HG03066 (cell line): ENCODE measurements around the gene PSD2.

ENCODE experiments used
- ATAC-seq: cut with Tn5 transposase; IDR thresholded peaks from one replicate; pipeline ENCODE4 v1.9.1; 2021; ENCODE audit warnings: low read depth; ENCODE audit not compliant: unreplicated experiment

The PSD2 gene

GRCh38 chr5:139763280-139763929 is 32.2 kb upstream of the PSD2 start:
- ATAC-seq: no peak

GRCh38 chr5:139763930-139764791 is 31.4 kb upstream of the PSD2 start:
- no peak for ATAC-seq

DNA sequence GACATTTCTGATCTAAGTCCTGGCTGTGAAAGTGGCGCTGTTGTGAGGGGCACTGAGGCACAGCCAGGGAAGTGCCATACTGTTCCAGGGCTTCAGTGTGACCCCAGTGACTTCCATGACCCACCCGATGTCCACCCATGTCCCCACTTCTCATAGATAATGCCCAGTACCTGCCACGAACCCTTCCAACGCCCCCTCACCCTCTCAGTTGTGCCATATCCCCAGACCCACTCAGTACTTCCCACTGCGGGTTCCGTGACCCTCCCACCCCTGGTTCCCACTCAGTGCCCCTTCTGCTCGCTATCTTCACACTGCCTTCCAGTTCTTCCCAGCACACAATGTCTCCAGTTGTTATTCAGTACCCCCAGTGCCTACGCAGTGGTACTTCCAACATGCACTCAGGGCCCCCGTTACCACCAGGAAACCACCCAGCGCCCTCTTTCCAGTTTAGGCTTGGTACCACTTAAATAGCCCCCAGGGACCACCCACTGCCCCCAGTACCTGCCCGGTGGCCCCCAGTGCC is 30.7 kb upstream of the PSD2 start:
- ATAC-seq: no peak

GRCh38 chr5:139765409-139766217 is 30.0 kb upstream of the PSD2 start:
- peak; percentile 79 for ATAC-seq

GRCh38 chr5:139767960-139768359 is 27.6 kb upstream of the PSD2 start:
- ATAC-seq: no peak

- ATAC-seq: no peak
These were observed 26.7 kb upstream of the PSD2 start for GRCh38 chr5:139768807-139769465.

DNA sequence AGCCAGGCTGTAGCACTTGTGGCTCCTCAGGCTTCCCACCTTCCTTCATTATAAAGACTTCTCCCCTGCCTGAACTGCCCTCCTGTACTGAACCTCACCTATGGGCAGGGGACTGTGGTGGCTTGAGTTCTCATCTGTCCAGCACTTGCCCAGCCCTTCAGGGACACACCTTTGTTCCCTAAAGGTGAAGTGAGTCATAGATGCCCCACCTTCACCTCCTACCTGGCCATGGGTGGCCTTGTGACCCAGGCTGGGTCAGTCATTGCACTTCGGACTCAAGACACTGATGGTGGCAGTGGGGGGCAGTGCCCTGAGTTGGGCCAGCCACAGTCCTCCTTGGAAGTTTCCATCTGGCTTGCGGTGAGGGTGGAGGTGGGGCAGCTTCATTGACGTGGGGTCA is 26.1 kb upstream of the PSD2 start:
- ATAC-seq: no peak

- ATAC-seq: no peak
These were observed 24.9 kb upstream of the PSD2 start for GRCh38 chr5:139770722-139771121.

DNA sequence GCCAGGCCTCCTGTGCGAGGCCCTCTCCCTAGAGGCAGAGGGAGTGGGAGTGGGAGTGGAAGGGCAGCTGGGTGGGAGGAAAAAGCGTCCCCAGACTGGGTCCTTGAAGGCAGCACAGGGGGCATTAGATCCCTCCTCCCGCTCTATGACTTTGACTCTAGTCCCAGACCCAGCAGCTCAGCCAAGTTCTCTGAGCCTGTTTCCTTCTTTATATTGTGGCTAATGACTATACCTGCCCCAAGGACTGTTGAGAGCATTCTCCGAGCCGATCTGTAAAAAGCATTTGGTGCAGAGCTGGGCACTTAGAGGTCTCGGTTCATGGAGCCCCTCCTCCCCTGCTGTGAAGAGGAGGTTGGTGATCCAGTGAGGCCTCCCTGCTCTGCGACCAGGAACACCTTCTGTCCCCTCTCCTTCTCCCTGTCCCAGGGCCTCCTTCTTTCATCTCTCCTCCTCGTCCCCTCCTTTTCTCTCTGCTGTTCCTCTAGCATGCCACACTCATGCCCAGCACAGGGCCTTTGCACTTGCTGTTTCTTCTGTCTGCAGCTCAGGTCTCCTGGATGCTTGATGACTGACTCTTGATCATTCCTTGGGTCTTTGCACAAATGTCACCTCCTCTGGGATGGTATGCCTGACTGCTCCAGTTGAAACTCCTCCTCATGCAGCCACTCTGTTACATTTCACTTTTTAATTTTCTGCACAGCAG is 23.4 kb upstream of the PSD2 start:
- no peak for ATAC-seq

GRCh38 chr5:139772927-139773690 is 22.5 kb upstream of the PSD2 start:
- ATAC-seq: no peak

DNA sequence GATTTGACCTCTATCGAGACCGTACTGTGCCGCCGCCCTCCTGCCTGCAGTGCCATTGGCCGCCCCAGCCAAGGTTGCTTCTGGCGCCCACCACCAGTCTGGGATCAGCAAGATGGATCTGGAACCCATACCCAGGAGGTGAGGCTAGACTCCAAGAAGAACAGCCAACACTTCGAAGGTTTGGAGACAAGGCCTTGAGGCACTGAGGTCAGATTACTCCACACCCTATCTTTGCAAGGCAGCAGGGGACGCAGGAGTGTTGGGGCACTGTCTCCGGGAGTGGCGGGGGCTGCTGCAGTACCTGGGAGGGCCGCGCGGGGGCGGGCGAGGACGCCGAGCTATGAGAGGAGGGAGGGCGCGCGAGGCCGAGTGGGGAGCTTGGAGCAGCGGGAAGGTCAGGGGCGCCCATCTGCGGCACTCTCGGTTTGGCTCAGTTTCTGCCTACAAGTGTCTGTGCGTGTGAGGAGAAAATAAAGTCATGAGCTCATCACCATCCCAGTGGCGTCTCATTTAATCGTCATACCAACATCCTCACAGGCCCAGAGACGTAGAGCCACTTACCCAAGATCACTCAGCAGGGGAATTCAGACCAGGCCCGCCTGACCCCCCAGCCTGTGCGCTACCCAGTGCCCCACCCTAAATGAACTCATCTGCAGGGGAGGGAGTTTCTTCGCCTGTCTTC is 20.5 kb upstream of the PSD2 start:
- peak; percentile 88 for ATAC-seq

- ATAC-seq: no peak
These were observed 19.7 kb upstream of the PSD2 start for GRCh38 chr5:139775872-139776271.

GRCh38 chr5:139776861-139777260 is 18.7 kb upstream of the PSD2 start:
- ATAC-seq: no peak

DNA sequence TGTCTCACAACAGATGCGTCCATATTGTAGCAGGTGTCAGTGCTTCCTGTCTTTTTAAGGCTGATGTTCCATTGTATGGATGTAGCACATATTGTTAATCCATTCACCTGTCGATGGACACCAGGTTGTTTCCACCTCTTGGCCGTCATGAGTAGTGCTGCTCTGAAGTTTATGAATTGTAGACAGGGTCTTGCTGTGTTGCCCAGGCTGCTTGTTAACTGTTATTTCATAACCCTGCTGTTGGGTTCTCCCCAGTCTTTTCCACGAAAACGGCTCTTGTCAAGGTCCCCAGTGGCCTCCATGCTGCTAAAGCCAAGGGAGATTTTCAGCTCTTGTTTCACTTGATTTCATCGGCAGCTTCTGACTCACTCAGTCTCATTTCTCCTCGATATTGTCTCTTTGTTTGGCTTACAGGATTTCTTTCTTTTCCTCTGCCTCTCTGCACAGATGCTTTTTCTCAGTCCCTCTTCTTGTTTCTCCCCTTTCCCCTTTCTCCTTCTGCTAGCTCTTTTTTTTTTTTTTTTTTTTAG is 12.1 kb upstream of the PSD2 start:
- ATAC-seq: no peak

GRCh38 chr5:139784488-139784887 is 11.1 kb upstream of the PSD2 start:
- ATAC-seq: no peak

GRCh38 chr5:139787257-139787567 is 8.4 kb upstream of the PSD2 start:
- no peak for ATAC-seq

DNA sequence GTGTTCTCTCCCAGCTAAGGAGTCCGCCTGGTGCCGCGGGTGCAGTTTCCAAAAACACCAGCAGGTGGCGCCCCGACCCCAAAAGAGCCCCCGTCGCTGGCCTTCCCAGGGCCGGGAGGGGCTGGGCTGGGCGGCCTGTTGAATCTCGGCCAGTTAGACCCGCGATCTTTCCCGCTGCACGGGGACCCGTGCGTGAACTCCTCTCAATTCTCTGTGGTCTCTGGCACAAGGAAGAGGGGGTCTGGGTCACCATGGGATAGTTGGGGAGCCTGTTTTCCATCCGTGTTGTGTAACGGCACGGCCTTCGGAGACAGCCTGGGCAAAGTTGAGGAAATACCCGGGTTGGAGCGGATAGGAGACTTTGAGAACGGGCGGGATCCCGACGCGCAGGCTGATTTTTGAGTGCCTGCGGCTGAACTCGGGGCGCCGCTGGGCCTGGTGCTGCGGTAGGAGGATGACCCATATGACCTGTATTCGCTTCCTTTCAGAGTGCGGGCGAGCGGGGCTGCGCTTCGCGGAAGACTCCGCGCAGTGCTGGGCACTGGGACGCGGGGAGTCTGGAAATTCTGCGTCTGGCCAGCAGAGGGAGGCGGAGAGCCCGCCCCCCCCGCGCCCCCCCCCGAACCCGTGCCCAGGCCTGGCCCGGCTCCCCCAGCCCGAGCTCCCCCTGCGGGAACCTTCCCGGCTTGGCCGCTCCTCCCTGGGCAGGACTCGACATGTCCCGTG is 7.9 kb upstream of the PSD2 start:
- ATAC-seq: peak; percentile 78
